T-helper 9 cell (primary cell): Measurements from ENCODE around the gene COQ8A.
A peak's percentile ranks its signal among the peaks of the same experiment; 100 is the strongest.
"Not testable (repeated sequence)": the region's sequence is repeated elsewhere in the genome, so short reads cannot be mapped to it uniquely, and the experiment has no call there.

Experiments used
- DNase-seq: peaks from one replicate; pipeline ENCODE4 v3.0.0-alpha.2; 2020

The COQ8A gene

GRCh38 chr1:226929260-226930111 is 10.6 kb upstream of the COQ8A start:
- not testable (repeated sequence) for DNase-seq

GRCh38 chr1:226934483-226935237 is 5.4 kb upstream of the COQ8A start:
- DNase-seq = no peak

GRCh38 chr1:226937940-226938725 is 2.0 kb upstream of the COQ8A start:
- no peak for DNase-seq

- no peak for DNase-seq
Observed at GRCh38 chr1:226938903-226939437, 1.1 kb upstream of the COQ8A start.

GRCh38 chr1:226939438-226940028 is 561 bp upstream of the COQ8A start:
- DNase-seq = peak; percentile 57

- DNase-seq = no peak
Observed at GRCh38 chr1:226940806-226941067, 643 bp downstream of the COQ8A start.

GRCh38 chr1:226942392-226942791 is 2.3 kb downstream of the COQ8A start:
- no peak for DNase-seq

- DNase-seq = no peak
Observed at GRCh38 chr1:226943156-226943555, 3.1 kb downstream of the COQ8A start.

GRCh38 chr1:226943927-226944326 is 3.8 kb downstream of the COQ8A start:
- no peak for DNase-seq

- no peak for DNase-seq
Observed at GRCh38 chr1:226945106-226945857, 5.2 kb downstream of the COQ8A start.

GRCh38 chr1:226945858-226946245 is 5.8 kb downstream of the COQ8A start:
- DNase-seq = no peak

GRCh38 chr1:226946285-226946684 is 6.2 kb downstream of the COQ8A start:
- no peak for DNase-seq

- no peak for DNase-seq
Observed at GRCh38 chr1:226946841-226947240, 6.7 kb downstream of the COQ8A start.

- no peak for DNase-seq
Observed at GRCh38 chr1:226948051-226948450, 8.0 kb downstream of the COQ8A start.

- DNase-seq = no peak
Observed at GRCh38 chr1:226948480-226948879, 8.4 kb downstream of the COQ8A start.

GRCh38 chr1:226948996-226949395 is 8.9 kb downstream of the COQ8A start:
- no peak for DNase-seq

- no peak for DNase-seq
Observed at GRCh38 chr1:226949401-226949800, 9.3 kb downstream of the COQ8A start.

GRCh38 chr1:226950316-226950715 is 10.2 kb downstream of the COQ8A start:
- DNase-seq = no peak

- DNase-seq = no peak
Observed at GRCh38 chr1:226950871-226951270, 10.8 kb downstream of the COQ8A start.

- DNase-seq = no peak
Observed at GRCh38 chr1:226951286-226952117, 11.4 kb downstream of the COQ8A start.

- DNase-seq = no peak
Observed at GRCh38 chr1:226952118-226952441, 12.0 kb downstream of the COQ8A start.
